Measurements from ENCODE around the gene PCSK7. TPM values are rescaled to one million over a fixed set of nuclear protein-coding genes. Genes with fewer than 3 reads are reported as not detected.

The PCSK7 gene
- total and polyA plus RNA-seq, 4 donors: 7.3 to 32.3 (median 16.2) TPM

DNA sequence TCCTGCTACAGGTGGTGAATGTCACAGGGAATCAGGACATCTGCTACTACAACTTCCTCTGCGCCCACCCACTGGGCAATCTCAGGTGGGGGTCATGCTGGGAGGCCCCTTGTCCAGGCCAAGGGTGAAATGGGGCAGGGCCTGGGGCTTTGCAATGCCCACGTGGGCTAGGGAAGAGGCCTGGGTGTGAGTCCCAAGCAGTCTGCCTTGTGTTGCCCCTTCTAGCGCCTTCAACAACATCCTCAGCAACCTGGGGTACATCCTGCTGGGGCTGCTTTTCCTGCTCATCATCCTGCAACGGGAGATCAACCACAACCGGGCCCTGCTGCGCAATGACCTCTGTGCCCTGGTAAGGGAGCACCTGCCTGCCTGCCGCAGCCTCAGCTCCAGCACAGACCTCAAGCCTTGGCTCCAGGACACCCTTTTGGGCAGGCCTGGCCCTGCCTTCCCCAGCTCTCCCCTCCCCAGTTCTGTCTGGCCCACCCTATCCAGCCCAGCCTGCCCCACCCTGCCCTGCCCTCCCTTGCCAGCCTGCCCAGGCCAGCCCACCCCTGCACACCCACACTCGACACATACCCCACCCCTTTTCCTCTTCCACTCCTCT, 41.8 kb downstream of the PCSK7 start:
- peaks cover 0 to 3% (median 0%) of the 10 kb centered on the region in 4 donors for H3K4me1 ChIP-seq (ENCODE audit: control insufficient read depth in 4 of 4, insufficient read depth in 4 of 4, low read length in 3 of 4)
- H3K36me3 ChIP-seq (ENCODE audit: control insufficient read depth in 4 of 4, insufficient read depth in 3 of 4, low read depth in 1 of 4, low read length in 3 of 4): peaks cover 13 to 77% (median 20%) of the 10 kb centered on the region in 4 donors
- H3K27me3 ChIP-seq (ENCODE audit: control insufficient read depth in 4 of 4, insufficient read depth in 4 of 4, low read length in 3 of 4): no peaks in the 10 kb centered on the region
- H3K27ac ChIP-seq (ENCODE audit: low read depth in 1 of 2, low read length in 2 of 2): no peak overlapping the region
- TF ChIP-seq JUND (IDR thresholded peaks at IDR 0.05): no peak
- TF ChIP-seq EGR1 (IDR thresholded peaks at IDR 0.05; ENCODE audit: low read depth in 2 of 2): no peak
- TF ChIP-seq, protein P1, sequence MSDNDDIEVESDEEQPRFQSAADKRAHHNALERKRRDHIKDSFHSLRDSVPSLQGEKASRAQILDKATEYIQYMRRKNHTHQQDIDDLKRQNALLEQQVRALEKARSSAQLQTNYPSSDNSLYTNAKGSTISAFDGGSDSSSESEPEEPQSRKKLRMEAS (IDR thresholded peaks at IDR 0.05): no peak
- TF ChIP-seq SP1 (IDR thresholded peaks at IDR 0.05): no peak
- no peak for TF ChIP-seq HNF4A (conservative IDR thresholded peaks at IDR 0.05)
- no peak for TF ChIP-seq FOXA2 (IDR thresholded peaks at IDR 0.05)
- no peak for TF ChIP-seq RAD21 (IDR thresholded peaks at IDR 0.05)
- TF ChIP-seq, protein P2, sequence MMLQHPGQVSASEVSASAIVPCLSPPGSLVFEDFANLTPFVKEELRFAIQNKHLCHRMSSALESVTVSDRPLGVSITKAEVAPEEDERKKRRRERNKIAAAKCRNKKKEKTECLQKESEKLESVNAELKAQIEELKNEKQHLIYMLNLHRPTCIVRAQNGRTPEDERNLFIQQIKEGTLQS (IDR thresholded peaks at IDR 0.05): no peak
- no peak for TF ChIP-seq RXRA (IDR thresholded peaks at IDR 0.05)
- TF ChIP-seq GABPA (IDR thresholded peaks at IDR 0.05 in 1 of 2, conservative IDR thresholded peaks at IDR 0.05 in 1 of 2): no peak
- TF ChIP-seq FOXA1 (IDR thresholded peaks at IDR 0.05): no peak
- TF ChIP-seq HNF4G (IDR thresholded peaks at IDR 0.05): no peak
- no peak for TF ChIP-seq TAF1 (conservative IDR thresholded peaks at IDR 0.05)
- TF ChIP-seq, protein P3, sequence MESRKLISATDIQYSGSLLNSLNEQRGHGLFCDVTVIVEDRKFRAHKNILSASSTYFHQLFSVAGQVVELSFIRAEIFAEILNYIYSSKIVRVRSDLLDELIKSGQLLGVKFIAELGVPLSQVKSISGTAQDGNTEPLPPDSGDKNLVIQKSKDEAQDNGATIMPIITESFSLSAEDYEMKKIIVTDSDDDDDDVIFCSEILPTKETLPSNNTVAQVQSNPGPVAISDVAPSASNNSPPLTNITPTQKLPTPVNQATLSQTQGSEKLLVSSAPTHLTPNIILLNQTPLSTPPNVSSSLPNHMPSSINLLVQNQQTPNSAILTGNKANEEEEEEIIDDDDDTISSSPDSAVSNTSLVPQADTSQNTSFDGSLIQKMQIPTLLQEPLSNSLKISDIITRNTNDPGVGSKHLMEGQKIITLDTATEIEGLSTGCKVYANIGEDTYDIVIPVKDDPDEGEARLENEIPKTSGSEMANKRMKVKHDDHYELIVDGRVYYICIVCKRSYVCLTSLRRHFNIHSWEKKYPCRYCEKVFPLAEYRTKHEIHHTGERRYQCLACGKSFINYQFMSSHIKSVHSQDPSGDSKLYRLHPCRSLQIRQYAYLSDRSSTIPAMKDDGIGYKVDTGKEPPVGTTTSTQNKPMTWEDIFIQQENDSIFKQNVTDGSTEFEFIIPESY (IDR thresholded peaks at IDR 0.05): no peak
- TF ChIP-seq, protein P4, sequence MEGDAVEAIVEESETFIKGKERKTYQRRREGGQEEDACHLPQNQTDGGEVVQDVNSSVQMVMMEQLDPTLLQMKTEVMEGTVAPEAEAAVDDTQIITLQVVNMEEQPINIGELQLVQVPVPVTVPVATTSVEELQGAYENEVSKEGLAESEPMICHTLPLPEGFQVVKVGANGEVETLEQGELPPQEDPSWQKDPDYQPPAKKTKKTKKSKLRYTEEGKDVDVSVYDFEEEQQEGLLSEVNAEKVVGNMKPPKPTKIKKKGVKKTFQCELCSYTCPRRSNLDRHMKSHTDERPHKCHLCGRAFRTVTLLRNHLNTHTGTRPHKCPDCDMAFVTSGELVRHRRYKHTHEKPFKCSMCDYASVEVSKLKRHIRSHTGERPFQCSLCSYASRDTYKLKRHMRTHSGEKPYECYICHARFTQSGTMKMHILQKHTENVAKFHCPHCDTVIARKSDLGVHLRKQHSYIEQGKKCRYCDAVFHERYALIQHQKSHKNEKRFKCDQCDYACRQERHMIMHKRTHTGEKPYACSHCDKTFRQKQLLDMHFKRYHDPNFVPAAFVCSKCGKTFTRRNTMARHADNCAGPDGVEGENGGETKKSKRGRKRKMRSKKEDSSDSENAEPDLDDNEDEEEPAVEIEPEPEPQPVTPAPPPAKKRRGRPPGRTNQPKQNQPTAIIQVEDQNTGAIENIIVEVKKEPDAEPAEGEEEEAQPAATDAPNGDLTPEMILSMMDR (IDR thresholded peaks at IDR 0.05; ENCODE audit: low read depth, low read length, missing input control): no peak
- H3K9me3 ChIP-seq (ENCODE audit: control insufficient read depth in 4 of 4, low read length in 3 of 4): no peaks in the 10 kb centered on the region
- no peak for DNase-seq (ENCODE audit: low spot score)
- WGBS: 88% methylated on average over 8 of the region's 8 CpGs
- no peak overlapping the region for H3K9ac ChIP-seq (ENCODE audit: low read depth in 1 of 2, low read length in 2 of 2)
- no peak overlapping the region for H3K4me3 ChIP-seq (ENCODE audit: low read depth in 1 of 3, low read length in 3 of 3)

DNA sequence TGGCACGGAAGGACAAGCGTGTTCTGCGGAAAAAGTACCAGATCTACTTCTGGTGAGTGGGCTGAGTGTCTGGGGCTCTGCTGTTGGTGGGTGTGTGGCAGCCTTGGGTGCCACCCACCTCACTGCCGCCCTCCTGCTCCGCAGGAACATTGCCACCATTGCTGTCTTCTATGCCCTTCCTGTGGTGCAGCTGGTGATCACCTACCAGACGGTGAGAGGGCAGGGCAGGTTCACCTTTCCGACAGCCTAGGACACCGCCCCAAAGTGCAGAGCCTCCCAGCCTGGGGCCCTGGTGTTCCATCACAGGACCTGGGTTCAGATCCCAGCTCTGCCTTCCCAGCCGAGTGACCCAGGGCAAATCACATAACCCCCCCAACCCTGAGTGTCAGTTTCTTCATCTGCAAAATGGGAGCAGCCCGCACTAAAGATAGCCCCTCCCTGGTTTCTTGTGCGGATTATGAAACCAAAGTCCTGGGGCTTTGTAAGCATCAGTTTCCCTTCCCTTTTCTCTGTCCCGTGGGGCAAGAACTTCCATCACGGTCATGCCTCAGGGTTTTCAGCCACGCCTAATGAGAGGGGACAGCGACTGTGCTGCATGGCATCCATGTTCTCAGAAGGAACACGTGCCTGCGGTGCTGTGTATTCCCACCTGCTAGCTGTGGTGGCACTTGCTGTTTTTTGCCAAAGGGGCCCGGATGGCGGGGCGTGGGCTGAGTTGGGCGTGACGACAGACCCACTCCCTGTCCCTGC, 42.5 kb downstream of the PCSK7 start:
- Histone ChIP-seq H3K9me3 (ENCODE audit: control insufficient read depth in 4 of 4, low read length in 3 of 4) (no peaks in the 10 kb centered on the region), H3K4me3 (ENCODE audit: low read depth in 1 of 3, low read length in 3 of 3) (no peak overlapping the region), H3K27ac (ENCODE audit: low read depth in 1 of 2, low read length in 2 of 2) (no peak overlapping the region), H3K36me3 (ENCODE audit: control insufficient read depth in 4 of 4, insufficient read depth in 3 of 4, low read depth in 1 of 4, low read length in 3 of 4) (peaks cover 13 to 79% (median 20%) of the 10 kb centered on the region in 4 donors), H3K9ac (ENCODE audit: low read depth in 1 of 2, low read length in 2 of 2) (no peak overlapping the region), H3K4me1 (ENCODE audit: control insufficient read depth in 4 of 4, insufficient read depth in 4 of 4, low read length in 3 of 4) (peaks cover 0 to 3% (median 0%) of the 10 kb centered on the region in 4 donors), H3K27me3 (ENCODE audit: control insufficient read depth in 4 of 4, insufficient read depth in 4 of 4, low read length in 3 of 4) (no peaks in the 10 kb centered on the region)
- DNase-seq (ENCODE audit: low spot score): no peak
- WGBS: 94% methylated on average over 22 of the region's 22 CpGs
- TF ChIP-seq JUND (IDR thresholded peaks at IDR 0.05): no peak
- TF ChIP-seq, protein P5, sequence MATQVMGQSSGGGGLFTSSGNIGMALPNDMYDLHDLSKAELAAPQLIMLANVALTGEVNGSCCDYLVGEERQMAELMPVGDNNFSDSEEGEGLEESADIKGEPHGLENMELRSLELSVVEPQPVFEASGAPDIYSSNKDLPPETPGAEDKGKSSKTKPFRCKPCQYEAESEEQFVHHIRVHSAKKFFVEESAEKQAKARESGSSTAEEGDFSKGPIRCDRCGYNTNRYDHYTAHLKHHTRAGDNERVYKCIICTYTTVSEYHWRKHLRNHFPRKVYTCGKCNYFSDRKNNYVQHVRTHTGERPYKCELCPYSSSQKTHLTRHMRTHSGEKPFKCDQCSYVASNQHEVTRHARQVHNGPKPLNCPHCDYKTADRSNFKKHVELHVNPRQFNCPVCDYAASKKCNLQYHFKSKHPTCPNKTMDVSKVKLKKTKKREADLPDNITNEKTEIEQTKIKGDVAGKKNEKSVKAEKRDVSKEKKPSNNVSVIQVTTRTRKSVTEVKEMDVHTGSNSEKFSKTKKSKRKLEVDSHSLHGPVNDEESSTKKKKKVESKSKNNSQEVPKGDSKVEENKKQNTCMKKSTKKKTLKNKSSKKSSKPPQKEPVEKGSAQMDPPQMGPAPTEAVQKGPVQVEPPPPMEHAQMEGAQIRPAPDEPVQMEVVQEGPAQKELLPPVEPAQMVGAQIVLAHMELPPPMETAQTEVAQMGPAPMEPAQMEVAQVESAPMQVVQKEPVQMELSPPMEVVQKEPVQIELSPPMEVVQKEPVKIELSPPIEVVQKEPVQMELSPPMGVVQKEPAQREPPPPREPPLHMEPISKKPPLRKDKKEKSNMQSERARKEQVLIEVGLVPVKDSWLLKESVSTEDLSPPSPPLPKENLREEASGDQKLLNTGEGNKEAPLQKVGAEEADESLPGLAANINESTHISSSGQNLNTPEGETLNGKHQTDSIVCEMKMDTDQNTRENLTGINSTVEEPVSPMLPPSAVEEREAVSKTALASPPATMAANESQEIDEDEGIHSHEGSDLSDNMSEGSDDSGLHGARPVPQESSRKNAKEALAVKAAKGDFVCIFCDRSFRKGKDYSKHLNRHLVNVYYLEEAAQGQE (IDR thresholded peaks at IDR 0.05): no peak
- TF ChIP-seq HNF4G (IDR thresholded peaks at IDR 0.05): no peak
- TF ChIP-seq NR2F2 (IDR thresholded peaks at IDR 0.05): no peak
- TF ChIP-seq, protein P2 (IDR thresholded peaks at IDR 0.05): no peak
- TF ChIP-seq, protein P1 (IDR thresholded peaks at IDR 0.05): no peak
- TF ChIP-seq SP1 (IDR thresholded peaks at IDR 0.05): no peak
- no peak for TF ChIP-seq HNF4A (conservative IDR thresholded peaks at IDR 0.05)
- no peak for TF ChIP-seq FOXA1 (IDR thresholded peaks at IDR 0.05)
- no peak for TF ChIP-seq FOXA2 (IDR thresholded peaks at IDR 0.05)
- no peak for TF ChIP-seq TAF1 (conservative IDR thresholded peaks at IDR 0.05)
- TF ChIP-seq, protein P3 (IDR thresholded peaks at IDR 0.05): no peak
- no peak for TF ChIP-seq RXRA (IDR thresholded peaks at IDR 0.05)
- TF ChIP-seq RAD21 (IDR thresholded peaks at IDR 0.05): no peak
- no peak for TF ChIP-seq EGR1 (IDR thresholded peaks at IDR 0.05; ENCODE audit: low read depth in 2 of 2)
- no peak for TF ChIP-seq YY1 (IDR thresholded peaks at IDR 0.05)
